A549 (cell line): Measurements from ENCODE around the gene CCDC136. TPM values are rescaled to one million over a fixed set of nuclear protein-coding genes. Genes with fewer than 3 reads are reported as not detected.

Experiments
- ATAC-seq, 2 experiments: fragments of 200-7000 bp in 1 of 2; fragments of >200 bp in 1 of 2; cut with Nextera tagmentation in 1 of 2; cut with Tn5 transposase in 1 of 2; 3 replicates each; pipeline versions ENCODE4 v1.8.0 to v1.9.1; 2018 to 2020; ENCODE audit warnings: mild to moderate bottlenecking in 1 of 2, moderate library complexity in 1 of 2
- CTCF ChIA-PET: fragments of 300-600 bp; sonication (Branson Sonifier 250); formaldehyde crosslinking; extraction: SDS; loops from one replicate; lab custom pipeline; 2021; ENCODE audit warnings: antibody characterized with exemption, inconsistent platforms; lab: Yijun Ruan, JAX
- POLR2A ChIA-PET: fragments of 350-600 bp; formaldehyde crosslinking; extraction: SDS; loops from one replicate; lab custom pipeline; 2021; ENCODE audit warnings: antibody characterized with exemption, inconsistent platforms; lab: Yijun Ruan, JAX
- DNase-seq, 2 experiments: peaks; one replicate each; pipeline versions ENCODE4 v3.0.0 to v3.0.0-alpha.2; 2011 to 2016; ENCODE audit warnings: low read depth in 1 of 2, low spot score in 1 of 2
- FAIRE-seq: peaks from 2 replicates; lab custom pipeline; 2011; peaks lifted over from hg19 to GRCh38; lab: Jason Lieb, UNC
- H3K27ac ChIP-seq, 2 experiments: fragments of >200 bp; sonication (Bioruptor Twin); formaldehyde crosslinking; 3 replicates each; pipeline ENCODE4 v1.5.1; 2016 to 2017
- H3K4me1 ChIP-seq: fragments of >200 bp; sonication (Bioruptor Twin); formaldehyde crosslinking; 3 replicates; pipeline ENCODE4 v1.6.1; 2016
- H3K4me2 ChIP-seq: fragments of >200 bp; sonication (Bioruptor Twin); formaldehyde crosslinking; 3 replicates; pipeline ENCODE4 v1.6.1; 2016
- H3K4me3 ChIP-seq: fragments of >200 bp; sonication (Bioruptor Twin); formaldehyde crosslinking; 3 replicates; pipeline ENCODE4 v1.5.1; 2016
- H3K9me3 ChIP-seq: fragments of >200 bp; sonication (Bioruptor Twin); formaldehyde crosslinking; 3 replicates; pipeline ENCODE4 v1.6.1; 2016
- BCL3 ChIP-seq: fragments of >200 bp; sonication (Bioruptor Twin); formaldehyde crosslinking; IDR thresholded peaks from 3 replicates; pipeline ENCODE4 v1.6.1; 2016
- CBX2 ChIP-seq: fragments of 200-600 bp; sonication (generic); IDR thresholded peaks from 2 replicates; pipeline ENCODE4 v1.6.1; 2016; ENCODE audit warnings: low read depth, mild to moderate bottlenecking, borderline replicate concordance
- CEBPB ChIP-seq, 2 experiments: fragments of >200 bp in 1 of 2; sonication (Bioruptor Twin) in 1 of 2; formaldehyde crosslinking in 1 of 2; IDR thresholded peaks; 2 replicates each; pipeline ENCODE4 v1.6.1; 2012 to 2016
- CHD2 ChIP-seq: fragments of 150-350 bp; IDR thresholded peaks from 2 replicates; pipeline ENCODE4 v1.6.1; 2014; ENCODE audit warnings: low read length; ENCODE audit not compliant: partially characterized antibody
- CTCF ChIP-seq: fragments of >200 bp; sonication (Bioruptor Twin); formaldehyde crosslinking; IDR thresholded peaks from 3 replicates; pipeline ENCODE4 v1.5.1; 2016
- ELK1 ChIP-seq: fragments of 150-350 bp; IDR thresholded peaks from 2 replicates; pipeline ENCODE4 v1.6.1; 2014; ENCODE audit warnings: low read depth, mild to moderate bottlenecking, low read length
- ESRRA ChIP-seq: fragments of 150-350 bp; IDR thresholded peaks from 2 replicates; pipeline ENCODE4 v1.6.1; 2014; ENCODE audit warnings: mild to moderate bottlenecking, low read length, borderline replicate concordance
- FOSL2 ChIP-seq, 2 experiments: fragments of 450-650 bp in 1 of 2; fragments of >200 bp in 1 of 2; sonication (Bioruptor Twin) in 1 of 2; formaldehyde crosslinking; IDR thresholded peaks; 2 replicates each; pipeline versions ENCODE4 v1.5.0 to v1.6.1; 2016 to 2020; ENCODE audit warnings: mild to moderate bottlenecking in 1 of 2, moderate library complexity in 1 of 2
- HDAC2 ChIP-seq: fragments of 200-600 bp; sonication (generic); IDR thresholded peaks from 2 replicates; pipeline ENCODE4 v1.6.1; 2016
- HOXB13 ChIP-seq: fragments of 250-450 bp; sonication (Bioruptor Pico); IDR thresholded peaks from 2 replicates; pipeline ENCODE4 v1.5.0; 2020; ENCODE audit warnings: low read depth, mild to moderate bottlenecking, moderate library complexity
- KDM1A ChIP-seq: fragments of 200-600 bp; sonication (generic); IDR thresholded peaks from 2 replicates; pipeline ENCODE4 v1.6.1; 2016; ENCODE audit warnings: low read depth, mild to moderate bottlenecking
- MAFK ChIP-seq: fragments of 450-650 bp; IDR thresholded peaks from 2 replicates; pipeline ENCODE4 v1.6.1; 2014; ENCODE audit not compliant: partially characterized antibody
- MAX ChIP-seq: IDR thresholded peaks from 2 replicates; pipeline ENCODE4 v1.6.1; 2012
- MYC ChIP-seq: IDR thresholded peaks from 2 replicates; pipeline ENCODE4 v1.6.1; 2012; ENCODE audit warnings: mild to moderate bottlenecking, inconsistent platforms, low read length, improper control_type of control experiment, borderline replicate concordance
- NPAS2 ChIP-seq: fragments of 250-450 bp; sonication (Bioruptor Pico); IDR thresholded peaks from 2 replicates; pipeline ENCODE4 v1.8.0; 2022; ENCODE audit warnings: mild to moderate bottlenecking, moderate library complexity, borderline replicate concordance
- PHF8 ChIP-seq: fragments of 200-600 bp; sonication (generic); IDR thresholded peaks from 2 replicates; pipeline ENCODE4 v1.6.1; 2016; ENCODE audit warnings: low read depth, mild to moderate bottlenecking, antibody characterized with exemption, moderate library complexity, borderline replicate concordance
- POLR2AphosphoS2 ChIP-seq: conservative IDR thresholded peaks from 2 replicates; pipeline ENCODE4 v1.6.1; 2012; ENCODE audit warnings: low read length, improper control_type of control experiment, inconsistent platforms
- RAD21 ChIP-seq, 2 experiments: fragments of >200 bp in 1 of 2; sonication (Bioruptor Twin) in 1 of 2; formaldehyde crosslinking in 1 of 2; IDR thresholded peaks in 1 of 2; conservative IDR thresholded peaks in 1 of 2; 2 replicates in 1 of 2; 3 replicates in 1 of 2; pipeline ENCODE4 v1.6.1; 2012 to 2018; ENCODE audit warnings: inconsistent platforms in 1 of 2
- RARB ChIP-seq: fragments of 250-450 bp; sonication (Bioruptor Pico); IDR thresholded peaks from 2 replicates; pipeline ENCODE4 v1.8.0; 2021; ENCODE audit warnings: mild to moderate bottlenecking, moderate library complexity
- RCOR1 ChIP-seq: fragments of 150-350 bp; IDR thresholded peaks from 2 replicates; pipeline ENCODE4 v1.6.1; 2014; ENCODE audit warnings: antibody characterized with exemption, low read length, low read depth
- SMC3 ChIP-seq: fragments of >200 bp; sonication (Bioruptor Twin); formaldehyde crosslinking; IDR thresholded peaks from 3 replicates; pipeline ENCODE4 v1.6.1; 2018; ENCODE audit warnings: inconsistent platforms
- TFCP2L1 ChIP-seq: fragments of 250-450 bp; sonication (Bioruptor Pico); IDR thresholded peaks from 2 replicates; pipeline ENCODE4 v1.5.0; 2021; ENCODE audit warnings: mild to moderate bottlenecking
- TP53 ChIP-seq: fragments of 250-450 bp; sonication (Bioruptor Pico); IDR thresholded peaks from 2 replicates; pipeline ENCODE4 v1.5.0; 2021; ENCODE audit warnings: mild to moderate bottlenecking, moderate library complexity
- USF2 ChIP-seq: fragments of 450-650 bp; IDR thresholded peaks from 2 replicates; pipeline ENCODE4 v1.6.1; 2014; ENCODE audit warnings: antibody characterized with exemption
- ZFP36 ChIP-seq: fragments of 450-650 bp; IDR thresholded peaks from 2 replicates; pipeline ENCODE4 v1.6.1; 2014; ENCODE audit warnings: borderline replicate concordance; ENCODE audit not compliant: partially characterized antibody
- ZSCAN20 ChIP-seq: fragments of 250-450 bp; sonication (Bioruptor Pico); IDR thresholded peaks from 2 replicates; pipeline ENCODE4 v1.8.0; 2022; ENCODE audit warnings: mild to moderate bottlenecking, moderate library complexity
- WGBS: methylation state at CpG from one replicate; pipeline ENCODE4 v1.1.6; 2017; ENCODE audit errors: missing lambda C conversion rate; 5-methylcytosine and 5-hydroxymethylcytosine counted together
- polyA plus RNA-seq, 4 experiments: library from polyadenylated mRNA; depleted of rRNA in 3 of 4; stranded (reverse); fragments of >200 nt; fragmentation: RNase III in 1 of 4; extraction: RNeasy Plus Mini Kit Qiagen cat#74134 plus additional on column Dnase treatment in 1 of 4; gene quantifications; 2 replicates in 3 of 4; 3 replicates in 1 of 4; pipeline ENCODE4 v1.2.3, GENCODE V29; 2011 to 2017

CCDC136 gene
- polyA plus RNA-seq, 2 of the 4 experiments (the other 2 are of a cell fraction), result 4.7 to 5.4 TPM

- Histone ChIP-seq H3K9me3 (no peaks in the 10 kb centered on the region), H3K27ac (no peak overlapping the region), H3K4me3 (no peak overlapping the region), H3K4me2 (no peak overlapping the region), H3K4me1 (0 out of 3 replicates have a peak, but pooled peaks cover 9% of the 10 kb centered on the region)
- TF ChIP-seq ESRRA (no peak), SMC3 (no peak), FOSL2 (IDR thresholded peaks at IDR 0.05) (no peak), FOSL2 (CRISPR knock-in tag; IDR thresholded peaks at IDR 0.05) (no peak), PHF8 (no peak), MAX (no peak), POLR2AphosphoS2 (no peak), CBX2 (no peak), ELK1 (no peak), HDAC2 (no peak)
- FAIRE-seq, result no peak
- ATAC-seq, result no peak
- no peak for DNase-seq
- WGBS, result 75% methylated on average over 8 of the region's 8 CpGs
- POLR2A ChIA-PET, result no interaction called here
- CTCF ChIA-PET, result interaction anchor here (1.0 to 2.6 kb wide), 6 partner anchors 11 to 118 kb away, joined by 3 to 8 read pairs (median 6); partner anchors contain the start of gene ATP6V1F
These were observed 2.7 kb downstream of the CCDC136 start for GRCh38 chr7:128794436-128794835.

GRCh38 chr7:128795129-128795528 lies 3.4 kb downstream of the CCDC136 start:
- ChIA-PET CTCF (interaction anchor here (1.0 to 2.6 kb wide), 6 partner anchors 11 to 119 kb away, joined by 3 to 8 read pairs (median 6); no protein-coding TSS in a partner anchor), POLR2A (no interaction called here)
- WGBS, result 62% methylated on average over 4 of the region's 4 CpGs
- no peak for ATAC-seq
- Histone ChIP-seq H3K4me3 (no peak overlapping the region), H3K4me1 (0 out of 3 replicates have a peak, but pooled peaks cover 9% of the 10 kb centered on the region), H3K27ac (no peak overlapping the region), H3K4me2 (no peak overlapping the region), H3K9me3 (no peaks in the 10 kb centered on the region)
- no peak for FAIRE-seq
- DNase-seq, result no peak
- TF ChIP-seq KDM1A, result no peak
- no peak for TF ChIP-seq ZFP36
- no peak for TF ChIP-seq CEBPB (IDR thresholded peaks at IDR 0.05)
- no peak for TF ChIP-seq MAFK
- no peak for TF ChIP-seq SMC3
- TF ChIP-seq ESRRA, result no peak
- no peak for TF ChIP-seq TFCP2L1 (CRISPR knock-in tag)
- TF ChIP-seq RCOR1, result no peak
- no peak for TF ChIP-seq USF2
- TF ChIP-seq CTCF, result no peak
- no peak for TF ChIP-seq CHD2
- no peak for TF ChIP-seq TP53 (CRISPR knock-in tag)
- no peak for TF ChIP-seq CBX2
- TF ChIP-seq HOXB13 (CRISPR knock-in tag), result no peak
- TF ChIP-seq ZSCAN20, result no peak
- TF ChIP-seq BCL3, result no peak
- TF ChIP-seq MYC, result no peak
- no peak for TF ChIP-seq RAD21 (conservative IDR thresholded peaks at IDR 0.05 in 1 of 2, IDR thresholded peaks at IDR 0.05 in 1 of 2)
- TF ChIP-seq NPAS2 (CRISPR knock-in tag), result no peak
- TF ChIP-seq RARB (CRISPR knock-in tag), result no peak
